Muscle layer of colon (tissue), 2 donors: Measurements from ENCODE around the gene FBRSL1.

Source experiments
- H3K27ac ChIP-seq: one replicate; pipeline ENCODE4 v1.7.0; 2013; ENCODE audit warnings: low read depth, mild to moderate bottlenecking, low read length, moderate library complexity
- H3K27me3 ChIP-seq, 2 donors: one replicate each; pipeline ENCODE4 v1.7.0; 2013; ENCODE audit warnings: low read length in 2 of 2, mild to moderate bottlenecking in 2 of 2; ENCODE audit not compliant: insufficient read depth in 2 of 2, control insufficient read depth in 1 of 2
- H3K36me3 ChIP-seq: one replicate; pipeline ENCODE4 v1.7.0; 2013; ENCODE audit warnings: mild to moderate bottlenecking, low read length; ENCODE audit not compliant: insufficient read depth
- H3K4me1 ChIP-seq: one replicate; pipeline ENCODE4 v1.7.0; 2013; ENCODE audit warnings: mild to moderate bottlenecking, low read length; ENCODE audit not compliant: insufficient read depth
- H3K4me3 ChIP-seq, 2 donors: one replicate each; pipeline ENCODE4 v1.7.0; 2013; ENCODE audit warnings: low read length in 2 of 2, low read depth in 1 of 2, mild to moderate bottlenecking in 1 of 2, moderate library complexity in 1 of 2
- H3K9ac ChIP-seq: one replicate; pipeline ENCODE4 v1.7.0; 2013; ENCODE audit warnings: low read length
- H3K9me3 ChIP-seq: one replicate; pipeline ENCODE4 v1.7.0; 2013; ENCODE audit warnings: mild to moderate bottlenecking, low read length
- donor health status: abdominal sarcoma.
- donor health status: Adenocarcinoma of cecum.

FBRSL1 gene

GRCh38 chr12:132503618-132504204 lies 13.8 kb downstream of the FBRSL1 start:
- H3K4me3 ChIP-seq = no peak overlapping the region
- no peaks in the 10 kb centered on the region for H3K27me3 ChIP-seq
- no peak overlapping the region for H3K9ac ChIP-seq
- H3K9me3 ChIP-seq = no peaks in the 10 kb centered on the region
- H3K27ac ChIP-seq = no peak overlapping the region
- H3K4me1 ChIP-seq = peaks cover 63% of the 10 kb centered on the region
- H3K36me3 ChIP-seq = no peaks in the 10 kb centered on the region

- H3K9ac ChIP-seq = no peak overlapping the region
- H3K27ac ChIP-seq = no peak overlapping the region
These were observed 15.3 kb downstream of the FBRSL1 start for GRCh38 chr12:132505105-132505851.

DNA sequence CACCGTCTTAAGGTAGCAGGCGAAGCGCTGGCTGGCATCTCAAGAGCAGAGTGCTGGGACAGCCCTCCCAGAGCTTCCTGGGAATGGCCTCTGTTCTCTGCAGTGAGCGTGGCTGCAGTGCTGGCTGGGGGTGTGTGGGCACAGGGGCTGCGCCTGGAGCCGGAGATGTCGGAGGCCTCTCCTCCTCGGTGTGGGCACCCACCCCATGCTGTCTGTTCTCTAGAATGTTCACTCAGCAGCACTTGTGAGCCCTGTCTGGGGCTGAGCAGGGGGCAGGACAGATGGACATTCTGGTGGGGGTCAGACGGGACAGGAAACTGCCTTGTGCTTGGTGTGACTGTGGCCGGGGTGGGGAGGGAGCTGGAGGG lies 15.9 kb downstream of the FBRSL1 start:
- no peak overlapping the region for H3K27ac ChIP-seq
- H3K36me3 ChIP-seq = no peaks in the 10 kb centered on the region
- H3K4me1 ChIP-seq = peaks cover 46% of the 10 kb centered on the region
- H3K4me3 ChIP-seq = no peak overlapping the region
- no peak overlapping the region for H3K9ac ChIP-seq
- H3K9me3 ChIP-seq = no peaks in the 10 kb centered on the region
- no peaks in the 10 kb centered on the region for H3K27me3 ChIP-seq

More at GRCh38 chr12:132505105-132505851, 15.3 kb downstream of the FBRSL1 start:
- Histone ChIP-seq H3K4me3 (no peak overlapping the region), H3K9me3 (no peaks in the 10 kb centered on the region), H3K4me1 (peaks cover 52% of the 10 kb centered on the region), H3K27me3 (no peaks in the 10 kb centered on the region), H3K36me3 (no peaks in the 10 kb centered on the region)

DNA sequence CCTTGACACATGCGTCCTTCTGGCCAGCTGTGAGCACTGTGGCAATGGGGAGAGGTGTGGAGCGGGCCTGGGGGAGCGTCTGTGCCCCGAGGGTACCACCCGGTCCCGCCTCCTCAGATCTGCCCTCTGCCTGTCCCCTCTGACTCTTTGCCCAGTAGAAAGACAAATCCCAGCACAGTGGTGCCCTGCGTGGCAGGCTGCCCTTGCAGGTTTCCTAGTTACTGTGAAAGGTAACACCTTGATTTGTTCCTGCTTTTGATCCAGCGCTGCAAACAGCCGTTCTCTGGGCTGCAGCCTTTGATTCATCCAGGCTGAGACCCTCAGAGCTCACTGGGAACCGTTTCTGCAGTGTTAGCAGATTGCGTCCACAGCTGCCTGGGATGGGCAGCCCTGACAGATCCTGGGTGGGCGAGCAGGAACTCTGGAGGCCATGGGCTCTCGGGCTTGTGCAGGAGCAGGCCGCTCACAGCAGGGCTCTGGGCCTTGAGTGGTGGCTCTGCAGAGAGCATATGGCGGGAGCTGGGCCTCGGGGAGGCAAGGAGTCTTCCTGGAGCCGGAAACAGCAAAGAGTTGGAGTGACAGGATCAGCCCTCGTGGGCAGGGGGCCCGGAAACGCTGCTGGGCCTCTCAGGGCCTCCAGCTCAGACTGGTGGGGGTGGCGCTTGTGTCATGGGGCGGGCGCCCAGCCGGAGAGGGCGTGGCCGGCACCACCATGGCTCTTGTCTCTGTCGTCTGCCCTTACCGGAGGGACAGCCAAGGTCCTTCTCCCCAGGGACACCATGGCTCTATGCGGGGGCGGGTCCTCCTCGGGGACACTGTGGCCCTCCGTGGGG lies 16.6 kb downstream of the FBRSL1 start:
- peak overlapping the region; percentile 1 for H3K27ac ChIP-seq
- H3K27me3 ChIP-seq = no peaks in the 10 kb centered on the region
- H3K9ac ChIP-seq = no peak overlapping the region
- H3K36me3 ChIP-seq = no peaks in the 10 kb centered on the region
- peak overlapping the region in 1 of 2 donors; percentile 11 for H3K4me3 ChIP-seq
- H3K4me1 ChIP-seq = peaks cover 40% of the 10 kb centered on the region
- no peaks in the 10 kb centered on the region for H3K9me3 ChIP-seq

GRCh38 chr12:132507161-132507538 lies 17.2 kb downstream of the FBRSL1 start:
- no peaks in the 10 kb centered on the region for H3K36me3 ChIP-seq
- peaks cover 34% of the 10 kb centered on the region for H3K4me1 ChIP-seq
- peak overlapping the region; percentile 1 for H3K27ac ChIP-seq
- no peaks in the 10 kb centered on the region for H3K9me3 ChIP-seq
- H3K9ac ChIP-seq = no peak overlapping the region
- no peak overlapping the region for H3K4me3 ChIP-seq
- no peaks in the 10 kb centered on the region for H3K27me3 ChIP-seq

DNA sequence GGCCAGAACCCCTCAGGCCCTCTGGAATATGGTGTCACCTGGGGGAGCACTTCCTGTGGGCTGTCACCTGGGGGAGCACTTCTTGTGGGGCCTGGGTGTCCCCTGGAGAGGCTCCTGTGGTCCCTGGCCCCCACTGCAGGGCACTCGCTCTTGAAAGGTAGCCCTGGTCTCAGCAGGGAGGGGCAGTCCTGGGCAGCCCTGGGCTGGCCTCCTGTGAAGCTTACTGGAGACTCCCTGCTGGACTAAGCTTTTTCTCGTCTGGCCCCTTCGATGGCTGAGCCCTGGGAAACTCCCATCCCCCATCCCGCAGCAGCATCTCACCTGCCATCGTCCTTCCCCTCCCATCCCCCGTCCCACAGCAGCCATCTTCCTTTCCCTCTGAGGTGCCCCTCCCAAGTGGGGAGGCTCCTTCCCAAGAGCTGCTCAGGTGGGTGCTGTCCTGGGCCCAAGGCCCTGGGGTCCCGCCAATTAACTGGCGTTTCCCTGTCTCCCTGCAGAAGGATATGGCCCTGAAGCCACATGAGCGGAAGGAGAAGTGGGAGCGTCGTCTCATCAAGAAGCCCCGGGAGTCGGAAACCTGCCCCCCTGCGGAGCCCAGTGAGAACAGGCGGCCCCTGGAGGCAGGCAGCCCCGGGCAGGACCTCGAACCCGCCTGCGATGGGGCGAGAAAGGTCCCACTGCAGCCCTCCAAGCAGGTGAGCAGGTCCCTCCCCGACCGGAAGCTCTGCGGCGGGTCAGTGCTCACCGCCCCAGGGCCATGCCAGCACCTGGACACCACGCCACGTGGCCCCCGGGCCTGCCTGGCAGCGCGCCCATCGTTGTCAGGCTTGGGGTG lies 17.9 kb downstream of the FBRSL1 start:
- no peak overlapping the region for H3K4me3 ChIP-seq
- H3K36me3 ChIP-seq = no peaks in the 10 kb centered on the region
- peaks cover 31% of the 10 kb centered on the region for H3K4me1 ChIP-seq
- H3K27ac ChIP-seq = no peak overlapping the region
- H3K9me3 ChIP-seq = no peaks in the 10 kb centered on the region
- H3K27me3 ChIP-seq = no peaks in the 10 kb centered on the region
- H3K9ac ChIP-seq = no peak overlapping the region

DNA sequence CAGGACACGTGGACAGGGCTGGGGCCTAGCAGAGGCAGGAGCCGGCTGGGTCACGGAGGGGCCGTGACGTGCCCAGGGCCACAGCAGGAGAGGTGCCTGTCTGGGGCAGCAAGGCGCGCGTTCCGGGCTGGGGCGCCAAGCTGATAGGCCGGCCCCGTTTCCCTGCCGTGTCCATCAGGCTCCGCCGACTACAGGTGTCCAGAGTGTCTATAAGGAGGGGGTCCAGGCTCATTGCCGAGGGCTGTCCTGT lies 18.5 kb downstream of the FBRSL1 start:
- H3K27ac ChIP-seq = no peak overlapping the region
- H3K27me3 ChIP-seq = no peaks in the 10 kb centered on the region
- peaks cover 31% of the 10 kb centered on the region for H3K4me1 ChIP-seq
- no peaks in the 10 kb centered on the region for H3K9me3 ChIP-seq
- no peaks in the 10 kb centered on the region for H3K36me3 ChIP-seq
- no peak overlapping the region for H3K4me3 ChIP-seq
- H3K9ac ChIP-seq = no peak overlapping the region

DNA sequence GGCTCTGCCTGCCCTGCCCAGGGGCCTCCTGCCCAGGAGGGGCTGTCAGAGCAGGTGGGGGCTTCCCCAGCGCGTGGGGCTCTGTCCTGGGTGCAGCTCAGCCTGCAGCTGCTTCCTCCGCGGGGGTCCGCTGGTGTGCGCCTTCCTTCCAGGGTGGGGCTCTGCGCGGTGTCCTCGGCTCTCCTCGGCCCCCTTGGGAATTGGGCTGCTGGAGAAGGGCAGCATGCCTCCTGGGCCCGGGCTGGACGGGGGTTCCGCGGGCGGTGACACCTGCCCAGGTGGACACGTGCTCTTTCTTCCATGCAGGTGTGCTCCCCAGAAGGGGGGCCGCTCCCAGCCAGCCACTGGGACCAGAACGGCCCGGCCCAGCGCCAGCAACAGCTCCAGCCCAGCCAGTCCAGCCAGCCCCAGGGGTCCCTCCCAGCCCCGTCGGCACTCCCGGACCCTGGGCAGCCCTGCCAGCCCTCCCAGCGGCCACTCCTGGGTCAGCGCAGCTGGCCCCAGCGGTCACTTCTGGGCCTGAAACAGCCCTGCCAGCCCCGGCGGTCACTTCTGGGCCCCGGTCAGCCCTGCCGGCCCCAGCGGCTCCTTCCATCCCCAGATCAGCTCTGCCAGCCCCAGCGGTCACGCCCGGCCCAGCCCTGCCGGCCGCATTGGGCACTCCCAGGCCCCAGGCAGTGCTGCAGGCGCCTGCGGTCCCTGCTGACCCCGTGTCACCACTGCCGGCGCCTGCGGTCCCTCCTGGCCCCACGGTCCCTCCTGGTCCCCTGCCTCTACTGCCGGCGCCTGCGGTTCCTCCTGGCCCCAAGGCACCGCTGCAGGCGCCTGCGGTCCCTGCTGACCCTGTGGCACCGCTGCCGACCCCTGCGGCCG lies 19.1 kb downstream of the FBRSL1 start:
- Histone ChIP-seq H3K27me3 (no peaks in the 10 kb centered on the region), H3K36me3 (no peaks in the 10 kb centered on the region), H3K27ac (no peak overlapping the region), H3K4me3 (no peak overlapping the region), H3K9me3 (no peaks in the 10 kb centered on the region), H3K9ac (no peak overlapping the region), H3K4me1 (peaks cover 30% of the 10 kb centered on the region)

GRCh38 chr12:132510111-132510724 lies 20.3 kb downstream of the FBRSL1 start:
- Histone ChIP-seq H3K9me3 (no peaks in the 10 kb centered on the region), H3K36me3 (peaks cover 3% of the 10 kb centered on the region), H3K4me1 (peaks cover 19% of the 10 kb centered on the region), H3K27me3 (no peaks in the 10 kb centered on the region), H3K4me3 (no peak overlapping the region), H3K9ac (no peak overlapping the region), H3K27ac (no peak overlapping the region)

DNA sequence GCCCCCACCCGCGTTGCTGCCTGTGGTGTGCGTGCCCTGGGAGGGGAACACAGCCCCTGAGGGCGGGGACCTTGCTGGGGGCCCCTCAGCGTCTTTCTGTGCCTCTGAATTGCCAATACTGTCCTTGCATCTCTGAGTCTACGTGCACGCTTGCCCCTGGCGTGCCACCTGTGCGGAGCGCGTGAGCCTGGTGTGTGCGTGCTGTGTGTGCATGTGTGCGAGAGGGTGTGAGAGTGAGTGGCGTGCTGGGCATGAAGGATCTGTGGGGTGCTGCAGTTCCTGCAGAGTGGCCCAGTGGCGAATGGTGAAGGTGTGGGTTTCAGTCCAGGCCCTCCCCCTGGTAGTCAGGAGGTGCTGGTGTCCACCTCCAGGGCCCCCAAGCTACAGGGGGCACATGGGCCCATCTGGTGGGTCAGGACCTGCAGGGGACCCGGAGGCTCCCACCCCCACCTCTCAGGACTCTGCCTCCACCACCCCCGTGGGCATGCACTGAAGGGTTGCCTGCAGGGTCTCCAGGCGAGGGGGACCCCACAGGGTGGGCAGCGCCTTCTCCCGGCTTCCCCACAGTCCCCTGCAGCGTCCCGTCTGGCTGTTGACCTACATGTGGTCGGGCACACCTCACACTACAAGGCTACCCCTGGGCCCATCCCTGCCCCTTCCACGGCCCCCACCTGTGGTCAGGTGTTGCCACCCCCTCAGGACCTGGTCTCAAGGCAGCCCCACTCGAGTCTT lies 21.0 kb downstream of the FBRSL1 start:
- H3K27ac ChIP-seq = no peak overlapping the region
- peaks cover 3% of the 10 kb centered on the region for H3K36me3 ChIP-seq
- no peak overlapping the region for H3K4me3 ChIP-seq
- H3K27me3 ChIP-seq = no peaks in the 10 kb centered on the region
- no peak overlapping the region for H3K9ac ChIP-seq
- peaks cover 12% of the 10 kb centered on the region for H3K4me1 ChIP-seq
- no peaks in the 10 kb centered on the region for H3K9me3 ChIP-seq
